Psoas muscle (tissue), 8 donors: ENCODE measurements around the gene SLC9A7. TPM values are rescaled to one million over a fixed set of nuclear protein-coding genes. Genes with fewer than 3 reads are reported as not detected.
A peak's percentile ranks its signal among the peaks of the same experiment; 100 is the strongest.

ENCODE experiments used
- ATAC-seq, 4 donors: fragments of 200-7000 bp; cut with Tn5 transposase; one replicate each; pipeline ENCODE4 v1.9.1; 2020; ENCODE audit warnings: moderate library complexity in 3 of 4, mild to moderate bottlenecking in 2 of 4
- DNase-seq, 2 donors: peaks; one replicate each; pipeline ENCODE4 v3.0.0-alpha.2; 2020
- H3K27ac ChIP-seq: fragments of 200-600 bp; one replicate; pipeline ENCODE4 v1.8.0; 2022
- H3K27me3 ChIP-seq, 3 donors: fragments of 200-600 bp in 1 of 3; one replicate each; pipeline versions ENCODE4 v1.6.1 to v1.8.0; 2013 to 2022; ENCODE audit warnings: low read length in 2 of 3, mild to moderate bottlenecking in 2 of 3, moderate library complexity in 1 of 3; ENCODE audit not compliant: insufficient read depth in 3 of 3
- H3K36me3 ChIP-seq, 2 donors: fragments of 200-600 bp in 1 of 2; one replicate each; pipeline versions ENCODE4 v1.6.1 to v1.8.0; 2013 to 2022; ENCODE audit warnings: low read depth in 1 of 2, mild to moderate bottlenecking in 1 of 2, moderate library complexity in 1 of 2; ENCODE audit not compliant: insufficient read depth in 1 of 2
- H3K4me1 ChIP-seq: fragments of 200-600 bp; one replicate; pipeline ENCODE4 v1.8.0; 2022
- H3K4me3 ChIP-seq: fragments of 200-600 bp; one replicate; pipeline ENCODE4 v1.8.0; 2022; ENCODE audit warnings: mild to moderate bottlenecking
- H3K9me3 ChIP-seq: fragments of 200-600 bp; one replicate; pipeline ENCODE4 v1.8.0; 2022
- WGBS, 3 donors: extraction: QIAGEN DNeasy Blood & Tissue Kit; methylation state at CpG; one replicate each; pipeline versions ENCODE4 v1.1.6 to v1.1.7; 2013; 5-methylcytosine and 5-hydroxymethylcytosine counted together
- intact Hi-C, 2 donors: fragments of 100-400 bp; cut with DNase I; formaldehyde crosslinking; loops; one replicate each; pipeline versions ENCODE4 v1.11.0 to v1.14.2; 2022
- polyA plus RNA-seq, 3 donors: library from polyadenylated mRNA; stranded (reverse); fragments of 200-250 nt; gene quantifications; one replicate each; pipeline ENCODE4 v1.2.3, GENCODE V29; 2013
- total RNA-seq, 4 donors: library from RNA; stranded (reverse); fragmentation: NEBNext Ultra II Directional in 2 of 4; extraction: Animal tissue kit (Norgen Biotek cat#: 25700) in 2 of 4; gene quantifications; one replicate each; pipeline versions ENCODE4 v1.2.1 to v1.2.4, GENCODE V29; 2021 to 2023
- TF ChIP-seq, protein P1 (sequence below): fragments of 200-600 bp; IDR thresholded peaks from one replicate; pipeline ENCODE4 v1.8.0; 2022; ENCODE audit warnings: antibody characterized with exemption
- donor health status: healthy with polysubstance abuse.
- donor health status: DM: no; HTN: no; CAD: no; lungs with moderate emphysema.
- donor health status: Bipolar disorder and iron deficiency.
- donor health status: healthy.
- donor health status: DM: yes; HTN: yes; CAD: no.
- donor health status: DM: no; HTN: no; CAD: no.
- donor health status: DM: no; HTN: no; CAD: no.
- donor health status: DM: yes; HTN: yes; CAD: no.

SLC9A7 gene
- total and polyA plus RNA-seq, 7 donors, result 1.5 to 14.0 (median 8.2) TPM

DNA sequence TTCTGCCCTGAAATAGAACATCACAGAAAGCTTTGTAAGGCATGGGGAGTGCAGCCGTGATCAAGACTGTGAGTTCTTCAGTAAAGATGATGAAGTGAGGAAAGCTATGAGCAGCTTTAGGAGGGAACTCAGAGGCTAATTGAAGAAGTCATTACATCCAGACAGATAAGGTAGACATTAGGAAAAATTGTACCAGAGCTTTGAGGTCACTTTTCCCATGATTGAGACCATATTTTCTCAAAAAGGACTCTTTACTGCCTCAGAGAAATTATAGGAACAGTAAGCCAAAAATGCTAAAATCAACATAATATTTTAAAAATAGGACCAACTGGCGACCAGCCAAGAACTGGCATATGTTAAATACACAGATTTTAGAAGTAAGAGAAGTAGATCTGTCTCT, 174.2 kb downstream of the SLC9A7 start:
- TF ChIP-seq, protein P1, sequence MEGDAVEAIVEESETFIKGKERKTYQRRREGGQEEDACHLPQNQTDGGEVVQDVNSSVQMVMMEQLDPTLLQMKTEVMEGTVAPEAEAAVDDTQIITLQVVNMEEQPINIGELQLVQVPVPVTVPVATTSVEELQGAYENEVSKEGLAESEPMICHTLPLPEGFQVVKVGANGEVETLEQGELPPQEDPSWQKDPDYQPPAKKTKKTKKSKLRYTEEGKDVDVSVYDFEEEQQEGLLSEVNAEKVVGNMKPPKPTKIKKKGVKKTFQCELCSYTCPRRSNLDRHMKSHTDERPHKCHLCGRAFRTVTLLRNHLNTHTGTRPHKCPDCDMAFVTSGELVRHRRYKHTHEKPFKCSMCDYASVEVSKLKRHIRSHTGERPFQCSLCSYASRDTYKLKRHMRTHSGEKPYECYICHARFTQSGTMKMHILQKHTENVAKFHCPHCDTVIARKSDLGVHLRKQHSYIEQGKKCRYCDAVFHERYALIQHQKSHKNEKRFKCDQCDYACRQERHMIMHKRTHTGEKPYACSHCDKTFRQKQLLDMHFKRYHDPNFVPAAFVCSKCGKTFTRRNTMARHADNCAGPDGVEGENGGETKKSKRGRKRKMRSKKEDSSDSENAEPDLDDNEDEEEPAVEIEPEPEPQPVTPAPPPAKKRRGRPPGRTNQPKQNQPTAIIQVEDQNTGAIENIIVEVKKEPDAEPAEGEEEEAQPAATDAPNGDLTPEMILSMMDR, result no peak
- no peaks in the 10 kb centered on the region for H3K9me3 ChIP-seq
- no peak overlapping the region for H3K27ac ChIP-seq

DNA sequence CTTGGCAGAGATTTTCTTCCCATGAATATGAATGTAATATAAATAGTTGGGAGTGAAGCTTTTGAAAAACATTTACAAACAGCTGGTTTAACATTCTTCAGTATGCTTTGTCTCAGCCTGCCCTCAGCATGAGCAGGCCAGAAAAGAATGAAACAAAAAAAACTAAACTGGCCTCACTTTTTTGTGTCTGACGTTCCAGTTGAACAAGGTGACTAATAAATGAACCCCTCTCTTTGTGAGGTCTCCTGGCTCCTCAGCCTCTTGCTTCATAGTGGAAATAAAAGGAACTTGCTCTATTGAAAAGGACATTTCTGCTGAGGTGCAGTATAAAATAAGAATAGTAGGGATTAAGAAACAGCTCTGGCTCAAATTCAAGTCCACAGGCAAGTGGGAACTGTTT, 176.0 kb downstream of the SLC9A7 start:
- 8 to 24% (median 11%) methylated on average over 1 of the region's 1 CpG for WGBS, 3 donors
- H3K4me3 ChIP-seq, result no peak overlapping the region
- no peaks in the 10 kb centered on the region for H3K9me3 ChIP-seq
- H3K36me3 ChIP-seq, result no peaks in the 10 kb centered on the region
- TF ChIP-seq, protein P1, result no peak
- H3K27ac ChIP-seq, result no peak overlapping the region
- peaks cover 8% of the 10 kb centered on the region for H3K4me1 ChIP-seq
- peaks cover 0 to 8% (median 0%) of the 10 kb centered on the region in 3 donors for H3K27me3 ChIP-seq
- DNase-seq, result no peak
- intact Hi-C loops, result no loop called here
- no peak for ATAC-seq

More for the DNA sequence above, 174.2 kb downstream of the SLC9A7 start:
- no peak overlapping the region for H3K4me3 ChIP-seq
- intact Hi-C loops, result no loop called here
- H3K4me1 ChIP-seq, result peaks cover 18% of the 10 kb centered on the region
- WGBS, 3 donors, result 37 to 41% (median 38%) methylated on average over 2 of the region's 2 CpGs
- DNase-seq, result no peak
- H3K27me3 ChIP-seq, result peaks cover 0 to 11% (median 0%) of the 10 kb centered on the region in 3 donors
- ATAC-seq, result no peak
- no peaks in the 10 kb centered on the region for H3K36me3 ChIP-seq

DNA sequence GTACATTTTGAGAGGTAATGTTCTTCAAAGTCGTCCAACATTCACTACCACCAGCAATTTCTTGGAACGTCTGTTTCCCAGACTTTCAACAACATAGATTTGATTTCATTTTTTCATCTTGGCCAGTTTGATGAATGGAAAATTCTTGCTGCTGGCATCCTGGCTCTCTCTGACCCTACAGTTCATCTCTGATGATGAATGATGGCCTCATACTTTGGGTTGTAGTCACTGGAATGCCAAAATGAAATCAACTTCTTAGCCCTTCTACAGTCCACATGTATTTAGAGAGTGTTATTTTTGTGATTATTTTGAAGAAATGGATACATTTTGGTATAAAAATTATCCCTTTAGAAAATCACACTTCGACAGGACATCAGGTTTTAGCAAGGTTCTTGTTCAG, 176.6 kb downstream of the SLC9A7 start:
- intact Hi-C loops, result no loop called here
- 44 to 49% (median 47%) methylated on average over 3 of the region's 3 CpGs for WGBS, 3 donors
- ATAC-seq, result no peak
- no peaks in the 10 kb centered on the region for H3K9me3 ChIP-seq
- no peak for DNase-seq
- peak overlapping the region; percentile 33 for H3K27ac ChIP-seq
- TF ChIP-seq, protein P1, result no peak
- H3K4me3 ChIP-seq, result no peak overlapping the region
- peaks cover 0 to 8% (median 0%) of the 10 kb centered on the region in 3 donors for H3K27me3 ChIP-seq
- peaks cover 8% of the 10 kb centered on the region for H3K4me1 ChIP-seq
- no peaks in the 10 kb centered on the region for H3K36me3 ChIP-seq

DNA sequence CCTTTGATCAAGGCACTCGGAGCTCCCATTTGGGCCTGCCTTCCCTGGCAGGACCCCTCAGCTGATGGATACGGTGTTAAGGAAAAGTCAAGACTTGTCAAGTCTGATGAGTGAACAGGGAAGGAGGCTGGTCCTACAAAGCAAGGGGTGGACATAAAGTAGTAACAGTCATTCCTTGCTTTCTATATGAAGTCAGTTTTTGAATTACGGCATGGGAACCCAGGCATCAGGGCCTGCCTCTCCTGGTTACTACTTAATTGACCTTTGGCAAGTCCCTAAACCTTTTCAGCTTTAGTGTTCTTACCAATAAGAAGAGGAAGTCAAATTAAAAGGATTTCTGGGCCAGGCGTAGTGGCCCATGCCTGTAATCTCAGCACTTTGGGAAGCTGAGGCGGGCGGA, 178.3 kb downstream of the SLC9A7 start:
- TF ChIP-seq, protein P1, result no peak
- H3K4me3 ChIP-seq, result no peak overlapping the region

DNA sequence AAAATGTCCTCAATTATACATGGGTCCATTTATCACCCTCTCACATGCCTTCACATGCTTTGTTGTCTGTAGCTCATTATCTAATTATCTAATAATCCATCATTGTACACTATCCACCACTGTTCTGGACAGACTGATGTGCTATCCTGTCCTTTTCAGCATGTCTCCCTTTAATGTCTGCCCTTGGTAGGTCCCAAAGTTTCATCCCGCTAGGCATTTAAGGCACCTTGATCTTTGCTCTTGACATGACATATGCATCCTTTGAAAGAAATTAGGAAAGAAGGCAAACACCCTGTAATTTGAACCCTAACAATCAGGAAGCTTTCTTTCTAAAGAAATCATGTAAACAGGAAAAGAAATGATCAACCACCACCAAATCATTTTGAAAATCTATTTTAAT, 179.7 kb downstream of the SLC9A7 start:
- Histone ChIP-seq H3K27me3 (peaks cover 0 to 28% (median 0%) of the 10 kb centered on the region in 3 donors), H3K27ac (no peak overlapping the region), H3K4me3 (no peak overlapping the region), H3K4me1 (peaks cover 8% of the 10 kb centered on the region), H3K9me3 (no peaks in the 10 kb centered on the region), H3K36me3 (no peaks in the 10 kb centered on the region)
- TF ChIP-seq, protein P1, result no peak
- intact Hi-C loops, result loop anchor here in 1 of 2 donors (10.0 kb wide), 1 partner anchor 216 kb away; no protein-coding TSS in a partner anchor
- 79 to 91% (median 90%) methylated on average over 1 of the region's 1 CpG for WGBS, 3 donors
- no peak for DNase-seq
- ATAC-seq, result no peak

More for the DNA sequence above, 178.3 kb downstream of the SLC9A7 start:
- DNase-seq (no peak), ATAC-seq (no peak)
- H3K36me3 ChIP-seq, result no peaks in the 10 kb centered on the region
- peaks cover 8% of the 10 kb centered on the region for H3K4me1 ChIP-seq
- peaks cover 0 to 15% (median 0%) of the 10 kb centered on the region in 3 donors for H3K27me3 ChIP-seq
- no peaks in the 10 kb centered on the region for H3K9me3 ChIP-seq
- WGBS, 3 donors, result 85 to 95% (median 88%) methylated on average over 6 of the region's 6 CpGs
- H3K27ac ChIP-seq, result no peak overlapping the region
- intact Hi-C loops, result no loop called here
